HEK293T (cell line): ENCODE measurements around the gene FGG.

Experiments used
- CTCF ChIA-PET: fragments of 350-600 bp; formaldehyde crosslinking; extraction: SDS; loops from one replicate; lab custom pipeline; 2021; ENCODE audit warnings: antibody characterized with exemption, inconsistent platforms; lab: Yijun Ruan, JAX
- POLR2A ChIA-PET: fragments of 350-600 bp; formaldehyde crosslinking; extraction: SDS; loops from one replicate; lab custom pipeline; 2020; ENCODE audit warnings: antibody characterized with exemption, inconsistent platforms; lab: Yijun Ruan, JAX
- DNase-seq: peaks from one replicate; pipeline ENCODE4 v3.0.0; 2012; ENCODE audit warnings: mixed read lengths; ENCODE audit errors: extremely low spot score
- ARNT ChIP-seq: fragments of 450-650 bp; IDR thresholded peaks from 2 replicates; pipeline ENCODE4 v1.6.1; 2017; ENCODE audit warnings: mild to moderate bottlenecking
- BHLHE40 ChIP-seq: fragments of 450-650 bp; IDR thresholded peaks from 2 replicates; pipeline ENCODE4 v1.6.1; 2016; ENCODE audit warnings: mild to moderate bottlenecking, moderate library complexity, borderline replicate concordance
- CTBP1 ChIP-seq: fragments of 450-650 bp; IDR thresholded peaks from 2 replicates; pipeline ENCODE4 v1.6.1; 2016; ENCODE audit warnings: borderline replicate concordance
- ELF4 ChIP-seq: fragments of 450-650 bp; IDR thresholded peaks from 2 replicates; pipeline ENCODE4 v1.6.1; 2017; ENCODE audit warnings: antibody characterized with exemption
- FOXA1 ChIP-seq: fragments of 450-650 bp; IDR thresholded peaks from 2 replicates; pipeline ENCODE4 v1.6.1; 2016; ENCODE audit warnings: mild to moderate bottlenecking
- FOXK2 ChIP-seq: fragments of 450-650 bp; IDR thresholded peaks from 2 replicates; pipeline ENCODE4 v1.6.1; 2016; ENCODE audit warnings: mild to moderate bottlenecking
- FOXM1 ChIP-seq: fragments of 450-650 bp; IDR thresholded peaks from 2 replicates; pipeline ENCODE4 v1.6.1; 2017; ENCODE audit warnings: mild to moderate bottlenecking, borderline replicate concordance
- HDGF ChIP-seq: fragments of 450-650 bp; IDR thresholded peaks from 2 replicates; pipeline ENCODE4 v1.6.1; 2017; ENCODE audit warnings: antibody characterized with exemption, borderline replicate concordance
- L3MBTL2 ChIP-seq: fragments of 450-650 bp; conservative IDR thresholded peaks from 2 replicates; pipeline ENCODE4 v1.6.1; 2016; ENCODE audit warnings: mild to moderate bottlenecking
- LEF1 ChIP-seq: fragments of 450-650 bp; IDR thresholded peaks from 2 replicates; pipeline ENCODE4 v1.6.1; 2017; ENCODE audit warnings: mild to moderate bottlenecking, borderline replicate concordance
- NFRKB ChIP-seq: fragments of 450-650 bp; IDR thresholded peaks from 2 replicates; pipeline ENCODE4 v1.6.1; 2016; ENCODE audit warnings: mild to moderate bottlenecking, moderate library complexity
- SP1 ChIP-seq: fragments of 450-650 bp; IDR thresholded peaks from 2 replicates; pipeline ENCODE4 v1.6.1; 2017
- SUZ12 ChIP-seq: fragments of 450-650 bp; IDR thresholded peaks from 2 replicates; pipeline ENCODE4 v1.6.1; 2016; ENCODE audit warnings: mild to moderate bottlenecking
- TARDBP ChIP-seq: fragments of 450-650 bp; IDR thresholded peaks from 2 replicates; pipeline ENCODE4 v1.6.1; 2016
- ZNF384 ChIP-seq: fragments of 450-650 bp; IDR thresholded peaks from 2 replicates; pipeline ENCODE4 v1.6.1; 2016
- TF ChIP-seq, protein P1 (sequence below): fragments of 450-650 bp; IDR thresholded peaks from 2 replicates; pipeline ENCODE4 v1.6.1; 2016

The FGG gene

DNA sequence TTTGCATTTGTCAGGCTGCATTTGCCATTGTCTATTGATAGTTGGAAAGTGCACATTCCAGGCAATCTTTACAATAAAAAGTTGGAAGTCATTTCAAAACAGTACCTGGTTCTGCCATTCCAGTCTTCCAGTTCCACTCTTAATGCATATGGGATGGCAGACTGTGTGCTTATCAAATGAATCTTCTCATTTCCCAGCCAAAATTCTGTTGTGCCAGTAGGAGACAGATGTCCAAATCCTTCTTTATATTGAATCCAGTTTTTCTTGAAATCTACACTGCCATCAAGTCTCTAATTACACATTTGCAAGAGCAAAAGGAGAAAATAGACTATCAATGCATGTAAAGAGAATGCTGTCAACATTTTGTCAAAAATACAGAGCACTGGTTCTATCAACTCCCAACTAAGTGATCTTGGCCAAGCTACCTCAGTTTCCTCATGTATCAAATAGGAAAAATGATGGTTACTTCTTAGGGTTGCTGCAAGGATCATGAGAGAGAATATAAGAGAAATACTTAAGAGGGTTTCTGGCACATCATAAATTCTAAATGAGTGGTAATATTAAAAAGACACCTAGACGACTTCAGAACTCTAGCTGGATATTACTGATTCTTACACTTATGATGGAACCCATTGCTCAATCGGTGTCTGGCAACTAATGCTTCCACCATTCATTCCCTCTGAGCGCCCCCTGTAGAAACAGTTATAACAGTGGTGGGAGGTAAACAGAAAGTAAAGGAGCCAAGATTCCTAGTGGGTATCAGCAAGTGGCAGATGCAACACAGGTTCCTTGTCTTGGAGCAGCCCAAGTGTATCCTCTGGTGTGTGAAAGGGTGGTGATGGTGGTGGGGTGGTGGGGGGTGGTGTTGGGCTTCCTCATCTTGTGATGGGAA is 3.8 kb downstream of the FGG start:
- no peak for DNase-seq
- TF ChIP-seq, protein P1, sequence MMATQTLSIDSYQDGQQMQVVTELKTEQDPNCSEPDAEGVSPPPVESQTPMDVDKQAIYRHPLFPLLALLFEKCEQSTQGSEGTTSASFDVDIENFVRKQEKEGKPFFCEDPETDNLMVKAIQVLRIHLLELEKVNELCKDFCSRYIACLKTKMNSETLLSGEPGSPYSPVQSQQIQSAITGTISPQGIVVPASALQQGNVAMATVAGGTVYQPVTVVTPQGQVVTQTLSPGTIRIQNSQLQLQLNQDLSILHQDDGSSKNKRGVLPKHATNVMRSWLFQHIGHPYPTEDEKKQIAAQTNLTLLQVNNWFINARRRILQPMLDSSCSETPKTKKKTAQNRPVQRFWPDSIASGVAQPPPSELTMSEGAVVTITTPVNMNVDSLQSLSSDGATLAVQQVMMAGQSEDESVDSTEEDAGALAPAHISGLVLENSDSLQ: no peak
- TF ChIP-seq FOXK2 (no peak), SUZ12 (no peak), ARNT (no peak), BHLHE40 (no peak), FOXM1 (no peak)
- ChIA-PET CTCF (interaction anchor here (0.8 kb wide), 2 partner anchors 49 to 56 kb away, joined by 3 read pairs; no protein-coding TSS in a partner anchor), POLR2A (interaction anchor here (0.8 kb wide), 1 partner anchor 192 kb away, joined by 3 read pairs; no protein-coding TSS in a partner anchor)

DNA sequence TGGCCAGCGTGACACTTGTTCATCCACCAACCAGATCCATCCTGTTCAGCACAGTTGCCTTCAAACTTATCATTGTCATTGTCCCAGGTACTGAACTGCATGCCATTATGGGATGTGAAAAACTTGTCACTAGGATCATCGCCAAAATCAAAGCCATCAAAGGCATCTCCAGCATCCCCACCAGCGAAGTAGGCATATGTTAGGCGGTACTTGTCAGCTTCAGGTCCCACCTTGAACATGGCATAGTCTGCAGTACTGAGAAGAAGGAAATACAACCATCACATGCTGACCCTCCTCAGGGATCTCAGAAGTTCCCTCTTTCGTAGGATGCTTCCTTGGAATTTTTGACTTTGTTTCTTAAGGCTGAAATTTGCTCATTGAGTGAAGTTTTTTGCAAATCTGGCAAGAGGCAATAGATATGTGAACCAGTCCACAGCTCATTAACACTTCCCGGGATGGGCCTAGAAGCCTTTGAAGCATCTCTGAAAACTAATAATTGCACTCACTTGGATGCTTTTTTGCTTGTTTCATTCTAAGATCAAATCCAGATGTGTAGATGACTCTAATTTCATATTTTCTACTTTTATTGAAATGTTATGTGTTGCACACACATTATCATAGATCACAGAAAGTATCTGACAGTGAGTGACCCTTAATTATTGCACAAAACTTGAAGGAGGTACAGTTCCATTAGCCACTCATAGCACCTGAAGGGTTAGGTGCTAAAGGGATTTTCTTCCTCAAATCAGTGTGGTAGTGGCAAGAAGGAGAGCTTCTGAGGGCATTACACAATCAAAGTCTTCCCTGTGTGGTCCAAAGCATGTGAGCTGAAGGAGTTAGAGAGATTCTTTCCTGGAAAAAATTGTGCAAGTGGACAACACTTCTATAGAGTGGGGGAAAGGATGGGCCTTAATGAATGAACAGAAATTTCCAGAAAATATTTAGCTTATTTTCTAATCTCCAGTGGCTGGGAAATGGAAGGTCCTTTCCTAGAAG is 5.4 kb downstream of the FGG start:
- no peak for DNase-seq

DNA sequence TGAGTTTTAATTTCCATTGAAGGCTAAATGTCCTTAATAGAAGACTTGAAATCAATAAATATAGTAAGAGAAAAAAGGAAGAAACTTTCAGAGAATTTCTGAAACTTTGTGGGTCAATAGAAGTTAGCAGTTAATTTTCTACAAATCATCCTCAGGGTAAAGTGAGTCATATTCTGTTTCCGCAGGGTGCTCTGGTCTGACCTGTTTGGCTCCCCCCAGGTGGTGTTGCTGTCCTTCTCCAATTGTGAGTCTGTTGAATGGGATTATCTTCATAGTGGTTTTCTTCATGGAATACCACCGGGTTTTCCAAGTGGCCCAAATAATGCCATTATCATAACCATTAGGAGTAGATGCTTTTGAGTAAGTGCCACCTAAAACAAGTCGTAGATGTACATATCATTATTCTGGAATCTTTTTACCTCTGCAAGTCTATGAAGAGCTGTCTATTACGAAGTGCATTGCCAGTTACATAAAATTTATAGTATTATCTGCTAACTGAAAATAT is 7.7 kb downstream of the FGG start:
- TF ChIP-seq BHLHE40 (no peak), ELF4 (no peak), FOXK2 (no peak), ARNT (no peak), CTBP1 (no peak), LEF1 (no peak), SP1 (no peak), ZNF384 (no peak), TARDBP (no peak), L3MBTL2 (no peak), FOXA1 (no peak), SUZ12 (no peak)
- TF ChIP-seq, protein P1: no peak
- ChIA-PET POLR2A (interaction anchor here (1.3 kb wide), 1 partner anchor 55 kb away, joined by 4 read pairs; the partner anchor contains the start of gene PLRG1), CTCF (interaction anchor here (2.8 kb wide), 1 partner anchor 14 kb away, joined by 9 read pairs; no protein-coding TSS in a partner anchor)
- no peak for DNase-seq

More for the DNA sequence above, 5.4 kb downstream of the FGG start:
- TF ChIP-seq ELF4 (no peak), LEF1 (no peak), TARDBP (no peak), FOXM1 (no peak), FOXA1 (no peak), SUZ12 (no peak), CTBP1 (no peak), BHLHE40 (no peak), ARNT (no peak), HDGF (no peak), L3MBTL2 (no peak), NFRKB (no peak), SP1 (no peak), FOXK2 (no peak)
- TF ChIP-seq, protein P1: no peak
- POLR2A ChIA-PET: no interaction called here
- CTCF ChIA-PET: interaction anchor here (0.6 to 1.5 kb wide), 2 partner anchors 12 to 31 kb away, joined by 3 to 5 read pairs; no protein-coding TSS in a partner anchor

GRCh38 chr4:154603033-154603943 is 9.2 kb downstream of the FGG start:
- ChIA-PET CTCF (interaction anchor here (1.3 to 2.8 kb wide), 3 partner anchors 9 to 19 kb away, joined by 4 to 9 read pairs (median 7); no protein-coding TSS in a partner anchor), POLR2A (no interaction called here)
- TF ChIP-seq HDGF: no peak
- TF ChIP-seq NFRKB: no peak
- TF ChIP-seq FOXK2: no peak
- TF ChIP-seq FOXA1: no peak
- no peak for TF ChIP-seq ZNF384
- TF ChIP-seq, protein P1: no peak
- TF ChIP-seq ARNT: no peak
- no peak for TF ChIP-seq FOXM1
- no peak for TF ChIP-seq CTBP1
- TF ChIP-seq LEF1: no peak
- TF ChIP-seq L3MBTL2: no peak
- no peak for TF ChIP-seq BHLHE40
- TF ChIP-seq TARDBP: no peak
- DNase-seq: no peak
